ENCODE results near the gene GSTO2. TPM values are rescaled to one million over a fixed set of nuclear protein-coding genes. Genes with fewer than 3 reads are reported as not detected.

GSTO2 gene
- total and polyA plus RNA-seq, 2 experiments from 2014 or later: 0.37 to 2.5 TPM

- Histone ChIP-seq H3K4me1 (ENCODE audit: insufficient read depth) (peaks cover 37% of the 10 kb centered on the region), H3K79me2 (peaks cover 60% of the 10 kb centered on the region), H3K27me3 (no peaks in the 10 kb centered on the region), H3K36me3 (replicated peaks; ENCODE audit: insufficient read depth, low read depth) (no peaks in the 10 kb centered on the region), H3K4me2 (no peak overlapping the region), H3K9me3 (ENCODE audit: low read depth) (no peaks in the 10 kb centered on the region), H3K27ac (no peak overlapping the region), H2AFZ (no peak overlapping the region), H3K9me2 (replicated peaks; ENCODE audit: insufficient read depth) (no peaks in the 10 kb centered on the region), H3K4me3 (no peak overlapping the region), H4K20me1 (ENCODE audit: insufficient read depth, poor library complexity, severe bottlenecking) (no peaks in the 10 kb centered on the region)
- DNase-seq (ENCODE audit: low spot score): no peak
- TF ChIP-seq EZH2phosphoT487 (IDR thresholded peaks at IDR 0.05; ENCODE audit: low read depth, severe bottlenecking, unreplicated experiment): no peak
- TF ChIP-seq EZH2 (IDR thresholded peaks at IDR 0.05; ENCODE audit: borderline replicate concordance): no peak
- no peak for TF ChIP-seq CTCF (IDR thresholded peaks at IDR 0.05; ENCODE audit: poor library complexity)
- WGBS (ENCODE audit: low lambda C conversion rate, missing lambda C conversion rate): 87% methylated on average over 15 of the region's 15 CpGs
Measured at GRCh38 chr10:104333728-104334373, 64.9 kb downstream of the GSTO2 start.

- Histone ChIP-seq H2AFZ (no peak overlapping the region), H3K36me3 (replicated peaks; ENCODE audit: insufficient read depth, low read depth) (no peaks in the 10 kb centered on the region), H3K79me2 (peaks cover 57% of the 10 kb centered on the region), H3K9me3 (ENCODE audit: low read depth) (no peaks in the 10 kb centered on the region), H3K27me3 (no peaks in the 10 kb centered on the region), H3K9me2 (replicated peaks; ENCODE audit: insufficient read depth) (no peaks in the 10 kb centered on the region), H3K27ac (no peak overlapping the region), H3K4me3 (no peak overlapping the region), H3K4me1 (ENCODE audit: insufficient read depth) (peaks cover 37% of the 10 kb centered on the region), H3K4me2 (no peak overlapping the region), H4K20me1 (ENCODE audit: insufficient read depth, poor library complexity, severe bottlenecking) (no peaks in the 10 kb centered on the region)
- no peak for TF ChIP-seq CTCF (IDR thresholded peaks at IDR 0.05; ENCODE audit: poor library complexity)
- TF ChIP-seq EZH2phosphoT487 (IDR thresholded peaks at IDR 0.05; ENCODE audit: low read depth, severe bottlenecking, unreplicated experiment): no peak
- no peak for TF ChIP-seq EZH2 (IDR thresholded peaks at IDR 0.05; ENCODE audit: borderline replicate concordance)
- 98% methylated on average over 6 of the region's 6 CpGs for WGBS (ENCODE audit: low lambda C conversion rate, missing lambda C conversion rate)
- no peak for DNase-seq (ENCODE audit: low spot score)
Measured at GRCh38 chr10:104334561-104334960, 65.6 kb downstream of the GSTO2 start.

- no peak overlapping the region for H3K27ac ChIP-seq
- H3K4me2 ChIP-seq: no peak overlapping the region
- DNase-seq (ENCODE audit: low spot score): no peak
- no peak overlapping the region for H3K4me3 ChIP-seq
- H3K9me2 ChIP-seq (replicated peaks; ENCODE audit: insufficient read depth): no peaks in the 10 kb centered on the region
- no peak for TF ChIP-seq EZH2 (IDR thresholded peaks at IDR 0.05; ENCODE audit: borderline replicate concordance)
- no peak for TF ChIP-seq CTCF (IDR thresholded peaks at IDR 0.05; ENCODE audit: poor library complexity)
- no peak for TF ChIP-seq EZH2phosphoT487 (IDR thresholded peaks at IDR 0.05; ENCODE audit: low read depth, severe bottlenecking, unreplicated experiment)
- no peaks in the 10 kb centered on the region for H3K36me3 ChIP-seq (replicated peaks; ENCODE audit: insufficient read depth, low read depth)
- H4K20me1 ChIP-seq (ENCODE audit: insufficient read depth, poor library complexity, severe bottlenecking): no peaks in the 10 kb centered on the region
- H2AFZ ChIP-seq: no peak overlapping the region
- 94% methylated on average over 13 of the region's 13 CpGs for WGBS (ENCODE audit: low lambda C conversion rate, missing lambda C conversion rate)
- H3K27me3 ChIP-seq: no peaks in the 10 kb centered on the region
- H3K4me1 ChIP-seq (ENCODE audit: insufficient read depth): peaks cover 34% of the 10 kb centered on the region
- H3K9me3 ChIP-seq (ENCODE audit: low read depth): no peaks in the 10 kb centered on the region
- H3K79me2 ChIP-seq: peaks cover 56% of the 10 kb centered on the region
Measured at GRCh38 chr10:104334965-104335650, 66.1 kb downstream of the GSTO2 start.

Measured in hepatocyte (in vitro differentiated cells).